Stimulated activated CD8-positive, alpha-beta memory T cell treated with anti-CD3 and anti-CD28 coated beads, Interleukin-4, amount 100 ng/mL, for 4 hours (primary cell): ENCODE measurements around the gene ZNF710.
A peak's percentile ranks its signal among the peaks of the same experiment; 100 is the strongest.
"Not testable (repeated sequence)": the region's sequence is repeated elsewhere in the genome, so short reads cannot be mapped to it uniquely, and the experiment has no call there.

Experiments
- DNase-seq, 2 donors: peaks; one replicate each; pipeline ENCODE4 v3.0.0-alpha.2; 2020; ENCODE audit warnings: low read depth in 2 of 2, low spot score in 1 of 2

The ZNF710 gene

GRCh38 chr15:90058775-90059174 is 57.7 kb downstream of the ZNF710 start:
- DNase-seq: no peak

- peak; percentile 16 to 24 for DNase-seq
Measured at GRCh38 chr15:90059208-90059985, 58.3 kb downstream of the ZNF710 start.

- no peak for DNase-seq
Measured at GRCh38 chr15:90060797-90061196, 59.7 kb downstream of the ZNF710 start.

GRCh38 chr15:90062023-90062442 is 60.9 kb downstream of the ZNF710 start:
- no peak for DNase-seq

GRCh38 chr15:90062462-90062932 is 61.4 kb downstream of the ZNF710 start:
- DNase-seq: no peak

- no peak for DNase-seq
Measured at GRCh38 chr15:90062973-90063769, 62.0 kb downstream of the ZNF710 start.

GRCh38 chr15:90063770-90064247 is 62.7 kb downstream of the ZNF710 start:
- DNase-seq: no peak

GRCh38 chr15:90064911-90065681 is 64.0 kb downstream of the ZNF710 start:
- DNase-seq: no peak

GRCh38 chr15:90065682-90066049 is 64.5 kb downstream of the ZNF710 start:
- no peak for DNase-seq

- DNase-seq: no peak
Measured at GRCh38 chr15:90067181-90067952, 66.2 kb downstream of the ZNF710 start.

- no peak for DNase-seq
Measured at GRCh38 chr15:90067953-90068606, 67.0 kb downstream of the ZNF710 start.

- DNase-seq: not testable (repeated sequence)
Measured at GRCh38 chr15:90070623-90071022, 69.5 kb downstream of the ZNF710 start.

- DNase-seq: peak; percentile 62 to 65
Measured at GRCh38 chr15:90071220-90071807, 70.2 kb downstream of the ZNF710 start.

GRCh38 chr15:90072978-90073640 is 72.0 kb downstream of the ZNF710 start:
- DNase-seq: no peak

- DNase-seq: no peak
Measured at GRCh38 chr15:90074023-90074422, 72.9 kb downstream of the ZNF710 start.

- DNase-seq: no peak
Measured at GRCh38 chr15:90074916-90075315, 73.8 kb downstream of the ZNF710 start.

GRCh38 chr15:90075420-90076289 is 74.5 kb downstream of the ZNF710 start:
- DNase-seq: no peak

- DNase-seq: no peak
Measured at GRCh38 chr15:90076716-90077115, 75.6 kb downstream of the ZNF710 start.
